Mesenteric fat pad (tissue), 1 donor: ENCODE data around the gene ZNF354B. TPM values are rescaled to one million over a fixed set of nuclear protein-coding genes. Genes with fewer than 3 reads are reported as not detected.
A peak's percentile ranks its signal among the peaks of the same experiment; 100 is the strongest.
"Not testable (repeated sequence)": the region's sequence is repeated elsewhere in the genome, so short reads cannot be mapped to it uniquely, and the experiment has no call there.

ENCODE experiments used
- DNase-seq: peaks from one replicate; pipeline ENCODE4 v3.0.0-alpha.2; 2020; ENCODE audit warnings: low spot score
- long read RNA-seq: library from polyadenylated mRNA; unstranded; transcript quantifications from one replicate; pipeline ENCODE4 v2.0.0, GENCODE V29; 2020
- total RNA-seq: library from RNA; stranded (reverse); fragmentation: NEBNext Ultra II Directional; extraction: Animal tissue kit (Norgen Biotek cat#: 25700); gene quantifications from one replicate; pipeline ENCODE4 v1.2.1, GENCODE V29; 2021
- donor health status: DM: yes; HTN: yes; CAD: no.

ZNF354B gene
- total RNA-seq, result 19.3 TPM
- long read RNA-seq, partial matches to known transcripts, result 1 of 9 reads
- long read RNA-seq, other reads (novel, unspliced or antisense), result 5 of 9 reads

DNA sequence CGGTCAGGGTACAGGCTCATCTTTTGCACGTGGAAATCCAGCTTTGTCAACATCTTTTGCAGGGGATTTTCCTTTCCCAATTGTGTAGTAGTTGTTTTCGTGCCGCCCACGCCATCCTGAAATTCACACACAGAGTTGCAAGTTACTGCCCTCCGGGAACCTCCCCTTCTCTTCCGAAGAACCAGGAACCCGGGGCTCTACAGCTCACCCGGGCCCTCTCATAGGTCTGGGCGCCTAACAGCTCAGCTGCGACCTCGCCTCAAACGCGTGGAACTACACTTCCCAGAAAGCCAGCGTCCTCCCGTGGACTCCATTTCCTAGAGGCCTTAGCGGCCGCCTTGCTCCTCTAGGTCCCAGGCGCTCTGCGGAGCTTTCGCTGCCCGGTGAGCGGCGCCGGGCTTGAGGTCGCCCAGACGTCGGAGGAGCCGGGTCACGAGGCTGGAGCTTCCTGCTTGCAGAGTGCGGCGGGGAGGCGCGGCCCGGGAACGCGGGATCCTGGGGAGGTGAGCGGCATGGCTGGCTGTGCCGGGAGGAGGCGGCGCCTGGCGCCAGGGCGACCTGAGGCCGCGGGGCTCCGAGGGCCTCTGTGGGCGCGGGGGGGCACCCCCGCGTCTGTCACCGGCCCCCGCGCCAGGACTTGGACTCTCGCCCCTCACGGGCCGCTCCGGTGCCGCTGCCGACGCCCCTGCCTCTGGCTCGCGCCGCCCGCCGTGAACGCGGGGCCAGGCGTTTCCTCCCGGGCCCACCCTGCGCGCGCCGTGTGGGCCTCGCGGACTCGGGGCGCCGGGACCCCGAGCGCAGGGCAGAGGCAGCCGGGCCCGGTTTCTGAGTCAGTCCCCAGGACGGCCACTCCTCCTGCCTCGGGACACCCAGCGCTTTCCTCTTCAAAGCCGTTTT, at the start of gene ZNF354B:
TSS of gene ZNF354B (plus strand) at position 329 of the 897 bp plus-strand sequence. CDS start 1,095 bp downstream, outside the sequence.
- DNase-seq, result peak; percentile 96

- no peak for DNase-seq
Observed at GRCh38 chr5:178817506-178817905, 42.2 kb upstream of the ZNF354B start.

- no peak for DNase-seq
Observed at GRCh38 chr5:178818094-178818493, 41.7 kb upstream of the ZNF354B start.

DNA sequence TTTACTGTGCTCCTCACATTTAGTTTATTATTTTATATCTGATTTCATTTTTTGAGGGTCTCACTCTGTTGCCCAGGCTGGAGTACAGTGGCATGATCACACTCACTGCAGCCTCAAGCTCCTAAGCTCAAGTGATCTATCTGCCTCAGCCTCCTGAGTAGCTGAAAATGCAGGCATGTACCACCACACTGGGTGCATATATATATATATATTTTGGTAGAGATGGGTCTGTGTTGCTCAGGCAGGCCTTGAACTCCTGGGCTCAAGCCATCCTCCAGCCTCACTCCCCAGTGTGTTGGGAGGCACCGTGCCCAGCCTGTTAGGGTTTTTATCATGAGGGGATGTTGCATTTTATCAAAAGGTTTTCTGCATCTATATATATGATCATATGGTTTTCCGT, 39.8 kb upstream of the ZNF354B start:
- DNase-seq, result no peak

- DNase-seq, result no peak
Observed at GRCh38 chr5:178825444-178825843, 34.3 kb upstream of the ZNF354B start.

GRCh38 chr5:178826216-178826615, 33.5 kb upstream of the ZNF354B start:
- no peak for DNase-seq

DNA sequence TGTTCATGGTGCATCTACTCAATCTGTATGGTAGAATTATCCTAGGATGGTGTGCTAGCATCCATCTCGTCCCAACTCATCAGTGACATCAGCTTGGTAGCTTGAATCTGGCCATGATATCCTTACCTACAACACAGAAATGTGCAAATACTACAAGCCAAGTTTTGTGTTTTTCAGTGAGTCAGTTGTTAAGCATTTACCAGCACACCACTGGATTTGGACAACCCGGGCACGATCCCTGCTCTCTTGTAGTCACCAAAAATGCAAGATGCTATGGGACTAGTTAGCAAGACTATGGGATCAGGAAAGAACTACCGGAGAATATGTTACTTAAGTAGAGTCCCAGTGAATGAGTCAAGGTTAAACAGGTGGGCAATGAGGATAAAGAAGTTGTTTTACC, 32.1 kb upstream of the ZNF354B start:
- no peak for DNase-seq

GRCh38 chr5:178831049-178831448, 28.7 kb upstream of the ZNF354B start:
- DNase-seq, result no peak

GRCh38 chr5:178832618-178833201, 27.0 kb upstream of the ZNF354B start:
- no peak for DNase-seq

- no peak for DNase-seq
Observed at GRCh38 chr5:178836628-178837027, 23.1 kb upstream of the ZNF354B start.

DNA sequence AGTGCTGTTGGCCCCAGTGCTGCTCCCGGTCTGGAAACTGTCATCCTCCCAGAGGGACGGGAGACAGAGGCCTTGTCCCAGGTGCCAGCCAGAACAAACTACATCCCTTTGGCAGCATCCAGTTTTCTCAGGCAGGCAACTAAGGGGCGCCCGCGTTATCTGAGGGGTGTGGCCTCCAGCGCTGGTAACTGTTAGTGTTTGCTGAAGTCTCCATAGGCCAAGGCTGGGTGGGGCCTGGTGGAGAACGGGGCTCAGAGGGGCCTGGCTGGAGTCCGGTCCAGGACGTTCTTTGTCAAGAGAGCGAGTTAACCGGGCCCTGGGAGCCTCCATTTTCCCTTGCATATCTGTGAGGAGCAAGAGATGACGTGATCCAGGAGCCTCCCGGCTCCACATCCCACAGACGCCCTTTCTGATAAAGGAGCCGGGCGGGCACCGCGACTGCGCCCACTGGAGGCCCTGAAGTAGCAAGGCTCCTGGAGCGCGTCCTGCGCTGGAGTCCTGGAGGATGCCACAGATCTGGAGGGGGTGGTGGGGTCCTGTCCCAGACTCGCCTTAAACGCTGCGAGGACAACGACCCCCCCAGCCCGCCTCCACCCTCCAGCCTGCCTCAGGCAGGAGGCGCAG, 20.9 kb upstream of the ZNF354B start:
- DNase-seq, result not testable (repeated sequence)

- DNase-seq, result no peak
Observed at GRCh38 chr5:178839319-178839704, 20.4 kb upstream of the ZNF354B start.

GRCh38 chr5:178840399-178840798, 19.4 kb upstream of the ZNF354B start:
- DNase-seq, result not testable (repeated sequence)

- no peak for DNase-seq
Observed at GRCh38 chr5:178849316-178849715, 10.4 kb upstream of the ZNF354B start.

- no peak for DNase-seq
Observed at GRCh38 chr5:178851951-178852350, 7.8 kb upstream of the ZNF354B start.

DNA sequence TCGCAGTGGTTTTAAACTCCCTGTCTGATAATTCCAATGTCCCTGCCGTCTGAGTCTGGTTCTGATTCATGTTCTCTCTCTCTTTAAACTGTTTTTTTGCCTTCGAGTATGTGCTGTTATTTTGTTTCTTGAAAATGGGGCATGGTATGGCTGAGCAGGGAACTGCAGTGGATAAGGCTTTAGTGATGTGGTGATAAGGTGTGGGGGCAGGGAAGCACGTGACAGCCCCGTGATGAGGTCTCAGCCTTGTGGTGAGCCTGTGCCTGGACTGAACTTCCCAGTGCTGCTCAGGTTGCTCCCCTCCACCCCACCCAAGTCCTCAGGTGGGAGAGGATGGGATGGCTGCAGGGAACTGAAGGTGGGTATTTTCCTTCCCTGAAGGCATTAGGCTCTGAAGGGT, 5.5 kb upstream of the ZNF354B start:
- DNase-seq, result no peak

- DNase-seq, result not testable (repeated sequence)
Observed at GRCh38 chr5:178860615-178861014, 862 bp downstream of the ZNF354B start.

GRCh38 chr5:178861627-178862026, 1.9 kb downstream of the ZNF354B start:
- DNase-seq, result no peak

- no peak for DNase-seq
Observed at GRCh38 chr5:178866946-178867345, 7.2 kb downstream of the ZNF354B start.

DNA sequence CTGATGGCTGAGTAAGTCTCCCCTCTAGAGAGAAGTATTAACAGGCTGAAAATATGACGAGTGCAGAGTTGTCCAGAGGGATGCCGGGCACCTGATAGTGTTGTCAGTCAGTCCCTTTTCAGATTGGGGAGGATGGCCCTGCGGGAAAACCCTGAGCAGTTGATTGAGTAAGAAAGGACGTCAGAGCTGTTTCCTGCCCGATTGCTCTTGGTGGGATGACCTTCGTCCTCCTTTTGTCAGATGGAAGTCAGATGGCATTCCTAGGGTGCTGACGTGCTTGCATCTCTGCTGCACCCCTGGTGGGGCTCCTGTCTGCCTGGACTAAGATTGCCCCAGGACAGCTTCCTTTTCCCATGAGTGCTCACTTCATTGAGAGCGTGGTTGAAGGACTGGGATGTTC, 9.8 kb downstream of the ZNF354B start:
- DNase-seq, result no peak

DNA sequence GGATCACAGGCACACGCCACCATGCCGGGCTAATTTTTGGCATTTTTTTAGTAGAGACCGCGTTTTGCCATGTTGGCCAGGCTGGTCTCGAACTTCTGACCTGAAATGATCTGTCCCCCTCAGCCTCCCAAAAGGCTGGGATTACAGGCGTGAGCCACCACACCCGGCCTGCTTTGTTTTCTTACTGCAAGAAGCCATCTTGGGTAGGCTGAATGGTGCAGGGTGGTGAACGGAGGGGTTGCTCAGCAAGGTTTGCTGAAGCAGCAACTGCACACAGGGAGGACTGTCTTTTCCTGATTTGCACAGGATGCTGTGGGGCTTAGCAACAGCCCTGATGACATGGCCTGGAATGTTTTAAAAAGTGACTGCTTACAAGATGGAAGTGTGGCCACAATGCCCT, 10.7 kb downstream of the ZNF354B start:
- DNase-seq, result no peak

DNA sequence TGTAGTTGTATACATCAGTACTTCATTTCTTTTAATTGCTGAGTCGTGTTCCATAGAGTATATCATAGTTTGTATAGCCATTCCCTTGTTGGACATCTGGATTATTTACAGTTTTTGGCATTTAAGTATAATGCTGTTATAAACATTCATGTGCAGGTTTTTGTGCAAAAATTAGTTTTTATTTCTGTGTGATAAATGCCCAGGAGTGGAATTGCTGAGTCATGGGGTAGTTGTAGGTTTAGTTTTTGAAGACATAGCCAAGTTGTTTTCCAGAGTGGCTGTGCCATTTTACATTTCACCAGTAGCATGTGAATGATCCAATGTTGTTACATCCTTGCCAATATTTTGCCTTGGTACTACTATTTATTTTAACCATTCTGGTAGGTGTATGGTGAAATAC, 12.5 kb downstream of the ZNF354B start:
- no peak for DNase-seq
